ENCODE measurements around the gene VPS9D1.

Gene VPS9D1

DNA sequence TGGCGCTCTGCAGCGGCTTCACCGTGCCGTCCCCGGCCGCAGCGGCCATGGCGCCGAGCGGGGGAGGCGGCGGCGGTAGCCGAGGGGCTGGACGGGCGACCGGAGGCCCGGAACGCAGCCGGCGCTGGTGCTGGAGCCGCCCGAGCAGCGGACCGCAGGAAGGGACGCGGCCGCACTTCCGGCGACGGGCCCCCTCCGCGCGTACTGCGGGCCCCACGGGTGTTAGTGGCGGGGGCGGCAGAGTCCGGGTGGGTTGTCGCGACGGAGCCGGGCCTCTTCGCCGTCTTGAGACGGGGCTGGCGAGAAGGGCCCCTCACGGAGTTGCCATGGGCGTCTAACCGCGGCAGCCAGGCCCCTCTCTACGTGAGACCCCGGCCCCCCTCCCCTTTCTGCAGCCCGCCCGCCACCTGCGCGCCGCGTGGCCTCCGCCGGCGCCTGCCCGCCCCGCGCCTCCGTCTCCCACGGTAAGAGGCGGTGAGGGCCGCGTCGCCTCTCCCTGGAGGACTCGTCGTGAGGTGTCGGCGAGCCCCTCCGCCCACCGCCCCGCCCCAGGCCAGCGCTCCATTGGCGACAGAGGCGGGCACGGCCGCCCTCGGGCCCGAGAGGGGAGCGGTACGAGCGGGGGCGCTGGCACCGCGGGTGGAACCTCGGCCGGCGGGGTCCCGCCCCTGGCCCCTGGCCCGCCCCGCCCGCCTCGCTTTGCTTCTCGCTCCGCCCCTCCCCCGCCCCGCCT is at the start of gene VPS9D1, which contains the start of gene ZNF276:
Gene VPS9D1 (minus strand): TSS at position 86 of the 733 bp plus-strand sequence. CDS start 37 bp downstream, at position 49.
Gene ZNF276 (plus strand): TSS at position 725 of the 733 bp plus-strand sequence. CDS start 104 bp downstream, outside the sequence.
- peak; percentile 83 for DNase-seq (ENCODE audit: low spot score)

- no peak for DNase-seq (ENCODE audit: low spot score)
Observed at GRCh38 chr16:89770367-89770766, 49.7 kb upstream of the VPS9D1 start.

GRCh38 chr16:89765292-89765830 is 44.7 kb upstream of the VPS9D1 start:
- no peak for DNase-seq (ENCODE audit: low spot score)

GRCh38 chr16:89764711-89765201 is 44.1 kb upstream of the VPS9D1 start:
- DNase-seq (ENCODE audit: low spot score), result peak; percentile 63

GRCh38 chr16:89761304-89761922 is 40.7 kb upstream of the VPS9D1 start:
- peak; percentile 23 for DNase-seq (ENCODE audit: low spot score)

GRCh38 chr16:89759746-89760340 is 39.1 kb upstream of the VPS9D1 start:
- peak; percentile 25 for DNase-seq (ENCODE audit: low spot score)

DNA sequence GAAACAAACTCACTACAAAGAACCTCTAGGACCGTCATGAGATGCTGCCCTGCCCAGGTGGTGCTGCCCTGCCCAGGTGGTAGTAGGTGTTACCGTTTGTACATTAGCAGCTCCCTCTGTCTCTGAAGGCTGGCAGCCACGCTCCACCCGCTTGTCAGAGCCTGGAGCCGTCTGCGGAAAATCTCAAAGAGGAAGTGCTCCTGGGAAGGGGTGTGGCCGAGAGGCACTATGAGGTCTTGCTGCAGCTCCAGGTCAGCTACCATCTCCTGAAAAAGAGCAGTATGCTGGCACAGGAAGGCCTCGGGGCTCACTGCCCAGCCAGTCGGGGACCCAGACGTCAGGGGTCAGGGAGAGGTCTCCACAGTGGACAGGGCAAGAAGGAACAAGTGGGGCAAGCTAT is 28.9 kb upstream of the VPS9D1 start:
- no peak for DNase-seq (ENCODE audit: low spot score)

DNA sequence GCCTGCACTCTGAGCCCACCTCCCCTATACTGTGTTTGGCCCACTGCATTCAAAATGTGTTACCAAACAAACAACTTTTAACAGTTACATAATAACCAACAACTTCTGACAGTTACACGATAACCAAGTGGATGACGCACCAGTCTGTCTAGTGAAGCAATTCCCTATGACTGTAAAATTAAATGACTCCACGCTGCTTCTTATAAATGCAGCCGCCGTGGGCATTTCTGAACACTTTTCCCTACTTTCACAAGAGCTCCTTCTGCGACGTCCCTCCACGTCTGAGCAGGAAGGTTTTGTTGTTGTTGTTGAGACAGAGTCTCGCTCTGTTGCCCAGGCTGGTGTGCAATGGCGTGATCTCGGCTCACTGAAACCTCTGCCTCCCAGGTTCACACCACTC is 28.2 kb upstream of the VPS9D1 start:
- DNase-seq (ENCODE audit: low spot score), result no peak

DNA sequence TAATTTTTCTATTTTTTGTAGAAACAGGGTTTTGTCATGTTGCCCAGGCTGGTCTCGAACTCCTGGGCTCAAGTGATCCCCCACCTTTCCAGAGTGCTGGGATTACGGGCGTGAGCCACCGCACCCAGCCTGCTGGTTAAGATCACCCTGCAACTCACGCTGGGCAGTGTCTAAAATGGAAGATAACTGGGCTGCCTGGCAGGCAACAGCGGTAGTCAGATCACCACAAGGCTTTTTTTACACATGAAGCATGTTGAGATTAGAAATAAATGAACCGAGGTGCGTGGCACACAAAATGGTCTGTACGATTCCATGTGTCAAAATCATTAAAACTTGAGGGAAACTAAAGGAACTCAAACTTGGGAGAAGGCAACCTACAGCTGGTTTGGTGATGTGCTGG is 27.4 kb upstream of the VPS9D1 start:
- no peak for DNase-seq (ENCODE audit: low spot score)

DNA sequence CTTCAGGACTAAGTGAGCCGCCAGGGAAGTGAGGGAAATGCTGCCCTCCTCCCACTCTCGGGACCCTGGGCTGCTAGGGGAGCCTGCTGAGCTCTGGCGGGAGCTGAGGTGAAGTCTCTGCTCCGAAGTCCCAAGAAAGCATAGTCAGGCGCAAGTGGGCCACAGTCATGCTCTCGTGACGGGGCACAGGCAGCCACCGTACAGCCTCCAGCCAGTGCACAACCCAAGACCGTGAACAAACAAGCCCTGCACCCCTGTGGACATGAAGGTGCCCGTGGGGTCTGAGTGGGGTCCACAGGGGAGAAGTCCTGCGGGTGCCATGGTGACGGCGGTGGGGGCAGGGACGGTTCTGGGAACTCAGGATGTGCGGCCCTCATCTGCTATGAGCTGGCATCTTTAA is 25.3 kb upstream of the VPS9D1 start:
- DNase-seq (ENCODE audit: low spot score), result no peak

DNA sequence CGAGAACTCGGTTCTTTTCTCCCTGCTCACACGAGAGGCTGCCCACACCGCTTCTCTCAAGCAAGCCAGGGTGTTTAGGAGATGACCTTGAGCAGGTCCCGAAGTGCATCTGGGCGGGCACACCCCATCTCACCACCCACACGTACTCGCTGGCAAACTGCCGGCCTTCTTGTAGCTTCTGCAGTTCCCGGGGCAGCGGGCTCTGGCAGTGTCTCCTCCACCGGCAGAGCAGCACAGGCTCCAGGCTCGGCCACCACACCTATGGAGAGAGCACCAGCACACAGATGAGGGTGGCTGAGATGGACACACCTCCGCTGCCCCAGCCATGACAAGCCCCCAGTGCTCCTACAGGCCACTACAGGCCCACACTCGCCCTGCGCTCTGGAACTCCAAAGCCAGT is 24.1 kb upstream of the VPS9D1 start:
- DNase-seq (ENCODE audit: low spot score), result no peak

DNA sequence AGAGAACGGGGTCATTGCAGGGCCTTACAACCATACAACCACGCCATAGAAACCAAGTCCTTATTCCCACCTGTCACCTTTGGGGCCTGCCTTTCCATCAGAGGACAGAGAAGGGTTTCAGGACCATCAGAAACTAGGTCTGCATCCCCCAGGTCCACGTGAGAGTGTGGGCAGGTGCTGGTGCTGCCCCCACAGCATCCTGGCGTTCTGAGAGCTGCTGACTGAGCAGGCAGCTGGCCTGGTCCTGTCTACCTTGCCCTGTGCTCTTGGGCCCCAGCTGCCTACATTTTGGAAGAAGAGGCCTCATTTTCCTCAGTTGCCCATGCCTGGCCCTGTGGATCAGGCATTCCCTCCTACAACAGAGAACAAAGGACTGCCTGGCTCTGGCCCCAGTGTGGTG is 22.2 kb upstream of the VPS9D1 start:
- no peak for DNase-seq (ENCODE audit: low spot score)

GRCh38 chr16:89741342-89742014 is 20.8 kb upstream of the VPS9D1 start:
- no peak for DNase-seq (ENCODE audit: low spot score)

GRCh38 chr16:89739383-89739782 is 18.7 kb upstream of the VPS9D1 start:
- no peak for DNase-seq (ENCODE audit: low spot score)

DNA sequence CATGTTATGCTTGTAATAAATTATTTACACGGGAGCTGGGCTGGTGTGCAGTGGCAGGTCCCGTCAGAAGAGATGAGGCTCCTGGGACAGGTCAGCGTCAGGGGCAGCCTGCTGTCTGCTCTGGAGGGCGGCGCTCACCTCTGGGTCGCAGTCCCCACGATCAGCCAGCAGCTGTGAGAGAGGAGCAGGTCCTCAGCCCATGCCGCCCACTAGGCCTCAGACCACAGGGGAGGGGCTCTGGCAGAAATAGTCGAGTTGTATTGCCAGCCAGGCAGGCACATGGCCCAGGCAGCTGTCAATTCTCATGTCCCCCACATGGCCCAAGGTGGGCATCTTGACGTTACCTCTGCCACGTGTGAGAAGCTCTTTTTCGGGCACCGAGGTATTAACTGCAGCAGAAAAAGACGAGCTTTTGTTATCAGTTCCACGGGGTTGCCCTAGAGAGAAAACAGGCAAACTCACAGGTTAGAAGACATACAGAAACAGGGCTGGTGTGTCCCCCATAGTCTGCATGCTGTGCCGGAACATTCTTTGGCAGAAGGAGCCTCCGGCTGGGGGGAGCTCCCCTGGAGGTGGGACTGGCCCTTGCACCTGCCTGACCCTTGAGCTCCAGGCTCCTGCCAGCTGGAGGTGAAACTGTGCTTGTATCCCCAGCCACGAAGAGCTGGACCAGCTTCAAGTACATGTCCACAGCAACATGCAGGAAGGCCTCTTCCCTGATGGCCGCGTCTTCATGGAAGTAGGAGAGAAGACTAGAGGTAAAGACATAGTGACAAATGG is 18.0 kb upstream of the VPS9D1 start:
- no peak for DNase-seq (ENCODE audit: low spot score)

DNA sequence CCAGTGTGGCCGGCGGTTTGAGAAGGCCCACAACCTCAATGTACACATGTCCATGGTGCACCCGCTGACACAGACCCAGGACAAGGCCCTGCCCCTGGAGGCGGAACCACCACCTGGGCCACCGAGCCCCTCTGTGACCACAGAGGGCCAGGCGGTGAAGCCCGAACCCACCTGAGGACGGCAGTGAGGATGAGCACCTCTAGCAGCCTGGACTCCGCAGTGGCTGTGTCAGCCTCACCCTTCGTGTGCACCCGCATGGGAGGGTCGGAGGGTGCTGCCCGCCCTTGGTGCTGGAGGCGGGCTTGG is 17.3 kb upstream of the VPS9D1 start:
- DNase-seq (ENCODE audit: low spot score), result no peak

DNA sequence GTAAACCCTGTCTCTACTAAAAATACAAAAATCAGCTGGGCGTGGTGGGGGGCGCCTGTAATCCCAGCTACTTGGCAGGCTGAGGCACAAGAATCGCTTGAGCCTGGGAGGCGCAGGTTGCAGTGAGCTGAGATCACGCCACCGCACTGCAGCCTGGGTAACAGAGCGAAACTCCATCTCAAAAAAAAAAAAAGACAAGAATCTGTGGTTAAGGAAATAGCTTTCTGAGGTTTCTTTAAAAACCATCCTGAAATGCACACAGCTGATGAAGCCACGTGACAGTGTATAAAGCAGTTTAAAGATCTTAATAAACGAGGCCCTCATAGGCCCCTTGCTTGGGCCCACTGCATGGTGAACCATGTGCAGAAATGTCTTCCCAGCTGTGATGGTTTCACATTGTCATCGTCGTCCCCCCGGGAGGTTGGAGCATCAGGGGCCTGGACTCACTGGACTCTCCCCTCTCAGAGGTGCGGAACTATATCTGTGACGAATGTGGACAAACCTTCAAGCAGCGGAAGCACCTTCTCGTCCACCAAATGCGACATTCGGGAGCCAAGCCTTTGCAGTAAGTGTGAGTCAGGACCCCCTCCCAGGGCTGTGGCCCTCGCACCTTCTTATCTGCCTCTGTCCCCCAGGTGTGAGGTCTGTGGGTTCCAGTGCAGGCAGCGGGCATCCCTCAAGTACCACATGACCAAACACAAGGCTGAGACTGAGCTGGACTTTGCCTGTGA is 16.8 kb upstream of the VPS9D1 start:
- peak; percentile 58 for DNase-seq (ENCODE audit: low spot score)

GRCh38 chr16:89736554-89736953 is 15.9 kb upstream of the VPS9D1 start:
- no peak for DNase-seq (ENCODE audit: low spot score)

- DNase-seq (ENCODE audit: low spot score), result no peak
Observed at GRCh38 chr16:89733792-89734191, 13.1 kb upstream of the VPS9D1 start.

GRCh38 chr16:89733322-89733721 is 12.6 kb upstream of the VPS9D1 start:
- no peak for DNase-seq (ENCODE audit: low spot score)

DNA sequence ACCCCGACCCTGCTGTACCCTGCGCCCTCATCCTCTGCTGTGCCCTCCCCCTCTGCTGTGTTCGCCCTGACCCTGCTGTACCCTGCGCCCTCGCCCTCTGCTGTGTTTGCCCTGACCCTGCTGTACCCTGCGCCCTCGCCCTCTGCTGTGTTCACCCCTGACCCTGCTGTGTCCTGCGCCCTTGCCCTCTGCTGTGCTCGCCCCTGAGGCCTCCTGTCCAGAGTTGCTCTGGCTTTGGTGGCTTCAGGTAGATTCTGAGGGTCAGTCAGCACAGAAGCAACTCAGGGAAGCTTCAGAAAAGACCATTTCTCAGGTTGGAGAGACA is 12.2 kb upstream of the VPS9D1 start:
- no peak for DNase-seq (ENCODE audit: low spot score)

Data from CD4-positive, alpha-beta T cell treated with Interleukin-2 at 100 ng/mL for 4 hours (primary cell).